Measurements from ENCODE around the gene SRGN. TPM values are rescaled to one million over a fixed set of nuclear protein-coding genes. Genes with fewer than 3 reads are reported as not detected.

SRGN gene
- polyA plus RNA-seq, 1 experiment: 83.5 TPM

DNA sequence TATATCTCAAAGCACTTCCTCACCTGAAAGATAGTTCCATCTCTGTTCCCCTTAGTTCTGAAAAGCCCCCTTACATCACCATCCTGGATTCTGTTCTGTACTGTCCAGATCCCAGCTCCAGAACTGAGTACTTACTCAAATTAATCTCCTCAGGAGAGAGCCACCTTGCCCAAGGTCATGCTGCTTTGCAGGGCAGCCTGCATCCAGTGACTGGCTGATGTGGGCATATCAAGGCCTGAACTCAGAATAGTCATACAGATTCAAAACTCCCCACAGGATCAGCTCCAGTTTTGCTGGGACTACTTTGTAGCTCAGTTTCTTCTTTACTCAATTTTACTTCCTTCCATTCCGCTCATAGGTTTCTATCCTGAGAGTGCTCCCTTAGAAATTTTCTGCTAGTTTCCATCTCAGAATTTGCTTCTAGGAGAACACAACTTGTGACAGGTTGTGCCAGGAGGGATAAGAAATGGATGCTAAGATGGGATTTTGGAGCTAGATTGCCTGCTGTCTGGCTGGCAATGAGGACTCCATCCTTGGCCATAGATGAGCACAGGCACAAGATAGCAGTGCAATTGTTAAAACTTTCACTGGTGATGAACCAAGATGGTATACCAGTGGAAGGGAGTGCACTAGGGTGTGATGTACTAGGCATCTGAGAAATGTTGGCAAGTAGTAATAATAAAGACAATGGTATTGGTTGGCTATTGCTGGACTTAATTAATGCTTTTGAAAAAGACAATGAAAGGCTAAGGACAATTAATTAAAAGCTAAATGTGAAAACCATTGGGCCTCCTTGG is 17.3 kb downstream of the SRGN start:
- Histone ChIP-seq H3K27me3 (ENCODE audit: control insufficient read depth, insufficient read depth, low read length) (no peaks in the 10 kb centered on the region), H3K36me3 (ENCODE audit: control insufficient read depth, insufficient read depth, low read length) (no peaks in the 10 kb centered on the region), H3K4me3 (ENCODE audit: low read depth, low read length) (no peak overlapping the region)
- ChIA-PET CTCF (interaction anchor here (1.3 to 1.6 kb wide), 2 partner anchors 9 to 11 kb away, joined by 4 read pairs; no protein-coding TSS in a partner anchor), POLR2A (no interaction called here)
- no peak for DNase-seq (ENCODE audit: low read depth)
- TF ChIP-seq, protein P1, sequence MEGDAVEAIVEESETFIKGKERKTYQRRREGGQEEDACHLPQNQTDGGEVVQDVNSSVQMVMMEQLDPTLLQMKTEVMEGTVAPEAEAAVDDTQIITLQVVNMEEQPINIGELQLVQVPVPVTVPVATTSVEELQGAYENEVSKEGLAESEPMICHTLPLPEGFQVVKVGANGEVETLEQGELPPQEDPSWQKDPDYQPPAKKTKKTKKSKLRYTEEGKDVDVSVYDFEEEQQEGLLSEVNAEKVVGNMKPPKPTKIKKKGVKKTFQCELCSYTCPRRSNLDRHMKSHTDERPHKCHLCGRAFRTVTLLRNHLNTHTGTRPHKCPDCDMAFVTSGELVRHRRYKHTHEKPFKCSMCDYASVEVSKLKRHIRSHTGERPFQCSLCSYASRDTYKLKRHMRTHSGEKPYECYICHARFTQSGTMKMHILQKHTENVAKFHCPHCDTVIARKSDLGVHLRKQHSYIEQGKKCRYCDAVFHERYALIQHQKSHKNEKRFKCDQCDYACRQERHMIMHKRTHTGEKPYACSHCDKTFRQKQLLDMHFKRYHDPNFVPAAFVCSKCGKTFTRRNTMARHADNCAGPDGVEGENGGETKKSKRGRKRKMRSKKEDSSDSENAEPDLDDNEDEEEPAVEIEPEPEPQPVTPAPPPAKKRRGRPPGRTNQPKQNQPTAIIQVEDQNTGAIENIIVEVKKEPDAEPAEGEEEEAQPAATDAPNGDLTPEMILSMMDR (IDR thresholded peaks at IDR 0.05; ENCODE audit: insufficient read depth, low read depth, low read length): no peak

- Histone ChIP-seq H3K36me3 (ENCODE audit: control insufficient read depth, insufficient read depth, low read length) (no peaks in the 10 kb centered on the region), H3K27me3 (ENCODE audit: control insufficient read depth, insufficient read depth, low read length) (peaks cover 4% of the 10 kb centered on the region), H3K4me3 (ENCODE audit: low read depth, low read length) (no peak overlapping the region)
- TF ChIP-seq, protein P1 (IDR thresholded peaks at IDR 0.05; ENCODE audit: insufficient read depth, low read depth, low read length): no peak
- ChIA-PET CTCF (interaction anchor here (0.7 kb wide), 1 partner anchor 12 kb away, joined by 3 read pairs; no protein-coding TSS in a partner anchor), POLR2A (no interaction called here)
- no peak for DNase-seq (ENCODE audit: low read depth)
These were observed 19.2 kb downstream of the SRGN start for GRCh38 chr10:69107176-69107490.

- ChIA-PET POLR2A (no interaction called here), CTCF (interaction anchor here (0.7 kb wide), 1 partner anchor 13 kb away, joined by 3 read pairs; no protein-coding TSS in a partner anchor)
- TF ChIP-seq, protein P1 (IDR thresholded peaks at IDR 0.05; ENCODE audit: insufficient read depth, low read depth, low read length): no peak
- Histone ChIP-seq H3K36me3 (ENCODE audit: control insufficient read depth, insufficient read depth, low read length) (no peaks in the 10 kb centered on the region), H3K27me3 (ENCODE audit: control insufficient read depth, insufficient read depth, low read length) (peaks cover 5% of the 10 kb centered on the region), H3K4me3 (ENCODE audit: low read depth, low read length) (no peak overlapping the region)
- no peak for DNase-seq (ENCODE audit: low read depth)
These were observed 19.8 kb downstream of the SRGN start for GRCh38 chr10:69107699-69108098.

GRCh38 chr10:69119896-69120295 is 32.0 kb downstream of the SRGN start:
- no peaks in the 10 kb centered on the region for H3K36me3 ChIP-seq (ENCODE audit: control insufficient read depth, insufficient read depth, low read length)
- peaks cover 4% of the 10 kb centered on the region; the same call in 1 of the 2 replicates for H3K27me3 ChIP-seq (ENCODE audit: control insufficient read depth, insufficient read depth, low read length)
- no peak for DNase-seq (ENCODE audit: low read depth)
- POLR2A ChIA-PET: no interaction called here
- CTCF ChIA-PET: no interaction called here
- H3K4me3 ChIP-seq (ENCODE audit: low read depth, low read length): no peak overlapping the region
- TF ChIP-seq, protein P1 (IDR thresholded peaks at IDR 0.05; ENCODE audit: insufficient read depth, low read depth, low read length): no peak

DNA sequence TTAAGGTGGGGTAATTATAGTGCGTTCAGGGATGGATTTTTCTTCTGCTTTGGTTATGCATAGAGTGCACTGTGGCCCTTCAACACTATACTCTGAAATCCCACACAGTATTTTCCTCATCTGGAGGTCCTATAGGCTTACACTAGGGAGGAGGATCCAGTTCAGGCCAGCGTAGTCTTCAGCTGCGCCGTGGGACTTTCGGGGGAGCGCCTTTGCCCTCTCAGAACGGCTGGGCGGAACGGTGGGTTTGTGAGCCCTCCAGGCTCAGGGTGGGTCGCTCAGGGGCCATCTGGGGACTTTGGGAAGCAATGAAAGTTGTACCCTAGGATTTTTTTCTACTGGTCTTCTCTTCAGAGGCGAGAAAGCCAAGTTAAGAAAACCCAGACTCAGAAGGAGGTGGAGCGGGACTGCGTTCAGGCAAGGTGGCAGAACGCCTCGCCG is 35.4 kb downstream of the SRGN start:
- POLR2A ChIA-PET: no interaction called here
- no peaks in the 10 kb centered on the region for H3K27me3 ChIP-seq (ENCODE audit: control insufficient read depth, insufficient read depth, low read length)
- TF ChIP-seq, protein P1 (IDR thresholded peaks at IDR 0.05; ENCODE audit: insufficient read depth, low read depth, low read length): no peak; the same call in none of the 2 replicates
- CTCF ChIA-PET: interaction anchor here (1.0 to 2.7 kb wide), 3 partner anchors 28 to 118 kb away, joined by 3 to 9 read pairs (median 3); no protein-coding TSS in a partner anchor
- H3K4me3 ChIP-seq (ENCODE audit: low read depth, low read length): peak overlapping the region; percentile 90
- DNase-seq (ENCODE audit: low read depth): peak; percentile 7
- no peaks in the 10 kb centered on the region for H3K36me3 ChIP-seq (ENCODE audit: control insufficient read depth, insufficient read depth, low read length)
